Testis (tissue), 2 donors: Measurements from ENCODE around the gene DNAJB5.

Experiments
- POLR2A ChIP-seq: fragments of 450-650 bp; IDR thresholded peaks from one replicate; pipeline ENCODE4 v1.6.1; 2017; ENCODE audit warnings: antibody characterized with exemption, mild to moderate bottlenecking, moderate library complexity
- TF ChIP-seq, protein P1 (sequence below), 3 experiments: fragments of 450-650 bp in 2 of 3; fragments of 200-600 bp in 1 of 3; sonication (generic) in 1 of 3; IDR thresholded peaks; one replicate each; pipeline ENCODE4 v1.5.1; 2016 to 2019; ENCODE audit warnings: antibody characterized with exemption in 3 of 3, mild to moderate bottlenecking in 2 of 3, moderate library complexity in 1 of 3

DNA sequence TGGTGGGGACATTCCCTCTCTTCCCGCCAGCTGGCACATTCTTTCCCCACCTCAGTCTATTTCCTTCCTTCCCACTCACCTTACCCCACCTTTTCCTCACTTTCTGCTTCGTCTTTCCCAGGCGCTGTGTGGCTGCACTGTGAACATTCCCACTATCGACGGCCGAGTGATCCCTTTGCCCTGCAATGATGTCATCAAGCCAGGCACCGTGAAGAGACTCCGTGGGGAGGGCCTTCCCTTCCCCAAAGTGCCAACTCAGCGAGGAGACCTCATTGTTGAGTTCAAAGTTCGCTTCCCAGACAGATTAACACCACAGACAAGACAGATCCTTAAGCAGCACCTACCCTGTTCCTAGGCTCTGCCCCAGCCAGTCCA, 7.3 kb downstream of the DNAJB5 start:
- TF ChIP-seq, protein P1, sequence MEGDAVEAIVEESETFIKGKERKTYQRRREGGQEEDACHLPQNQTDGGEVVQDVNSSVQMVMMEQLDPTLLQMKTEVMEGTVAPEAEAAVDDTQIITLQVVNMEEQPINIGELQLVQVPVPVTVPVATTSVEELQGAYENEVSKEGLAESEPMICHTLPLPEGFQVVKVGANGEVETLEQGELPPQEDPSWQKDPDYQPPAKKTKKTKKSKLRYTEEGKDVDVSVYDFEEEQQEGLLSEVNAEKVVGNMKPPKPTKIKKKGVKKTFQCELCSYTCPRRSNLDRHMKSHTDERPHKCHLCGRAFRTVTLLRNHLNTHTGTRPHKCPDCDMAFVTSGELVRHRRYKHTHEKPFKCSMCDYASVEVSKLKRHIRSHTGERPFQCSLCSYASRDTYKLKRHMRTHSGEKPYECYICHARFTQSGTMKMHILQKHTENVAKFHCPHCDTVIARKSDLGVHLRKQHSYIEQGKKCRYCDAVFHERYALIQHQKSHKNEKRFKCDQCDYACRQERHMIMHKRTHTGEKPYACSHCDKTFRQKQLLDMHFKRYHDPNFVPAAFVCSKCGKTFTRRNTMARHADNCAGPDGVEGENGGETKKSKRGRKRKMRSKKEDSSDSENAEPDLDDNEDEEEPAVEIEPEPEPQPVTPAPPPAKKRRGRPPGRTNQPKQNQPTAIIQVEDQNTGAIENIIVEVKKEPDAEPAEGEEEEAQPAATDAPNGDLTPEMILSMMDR (IDR thresholded peaks at IDR 0.05): no peak
- no peak for TF ChIP-seq POLR2A
